H1 (cell line): ENCODE results near the gene ASGR2. TPM values are rescaled to one million over a fixed set of nuclear protein-coding genes. Genes with fewer than 3 reads are reported as not detected.

ENCODE experiments used
- CTCF ChIA-PET: fragments of 300-600 bp; sonication (Branson Sonifier 250); formaldehyde crosslinking; loops from one replicate; lab custom pipeline; 2021; ENCODE audit not compliant: partially characterized antibody; lab: Charles Lee
- POLR2A ChIA-PET: fragments of 300-600 bp; sonication (Branson Sonifier 250); formaldehyde crosslinking; loops from one replicate; lab custom pipeline; 2021; ENCODE audit warnings: inconsistent platforms; ENCODE audit not compliant: partially characterized antibody; lab: Charles Lee
- DNase-seq, 2 experiments: peaks; one replicate each; pipeline versions ENCODE4 v3.0.0 to v3.0.0-alpha.2; 2010 to 2022; ENCODE audit warnings: low spot score in 2 of 2, low read depth in 1 of 2, mixed read lengths in 1 of 2
- FAIRE-seq: peaks from 2 replicates; lab custom pipeline; 2011; peaks lifted over from hg19 to GRCh38; lab: Jason Lieb, UNC
- H2AFZ ChIP-seq: 2 replicates; pipeline ENCODE4 v1.8.1; 2012; ENCODE audit warnings: low read length, inconsistent platforms
- H2AK5ac ChIP-seq: 2 replicates; pipeline ENCODE4 v1.6.1; 2013; ENCODE audit warnings: low read depth, low read length
- H2BK120ac ChIP-seq: replicated peaks from 2 replicates; pipeline ENCODE3; 2013; ENCODE audit warnings: low read depth, low read length, inconsistent platforms
- H2BK12ac ChIP-seq: 2 replicates; pipeline ENCODE4 v1.6.1; 2013; ENCODE audit warnings: low read depth, low read length
- H2BK15ac ChIP-seq: 2 replicates; pipeline ENCODE4 v1.6.1; 2013; ENCODE audit warnings: low read length
- H2BK20ac ChIP-seq: 2 replicates; pipeline ENCODE4 v1.6.1; 2013; ENCODE audit warnings: low read length
- H2BK5ac ChIP-seq: 2 replicates; pipeline ENCODE4 v1.6.1; 2013; ENCODE audit warnings: low read depth, low read length
- H3K14ac ChIP-seq: 2 replicates; pipeline ENCODE4 v1.6.1; 2013; ENCODE audit warnings: inconsistent platforms; ENCODE audit not compliant: insufficient read length
- H3K18ac ChIP-seq: 2 replicates; pipeline ENCODE4 v1.6.1; 2013; ENCODE audit warnings: low read length; ENCODE audit errors: extremely low read depth
- H3K23ac ChIP-seq: 2 replicates; pipeline ENCODE4 v1.6.1; 2013; ENCODE audit warnings: inconsistent platforms; ENCODE audit not compliant: insufficient read length
- H3K23me2 ChIP-seq: 2 replicates; pipeline ENCODE4 v1.6.1; 2013; ENCODE audit warnings: low read depth, low read length
- H3K27ac ChIP-seq: 2 replicates; pipeline ENCODE4 v1.6.1; 2011; ENCODE audit warnings: low read depth, low read length, inconsistent platforms
- H3K27me3 ChIP-seq, 4 experiments: replicated peaks in 1 of 4; 1 replicate in 1 of 4; 2 replicates in 3 of 4; pipeline versions ENCODE4 v1.6.1 to v1.8.1; 2011 to 2013; ENCODE audit warnings: low read length in 3 of 4, mild to moderate bottlenecking in 3 of 4, inconsistent platforms in 2 of 4, mixed read lengths in 2 of 4, moderate library complexity in 1 of 4; ENCODE audit not compliant: control insufficient read depth in 3 of 4, insufficient read depth in 3 of 4; ENCODE audit errors: extremely low read depth in 1 of 4
- H3K36me3 ChIP-seq, 4 experiments: 2 replicates each; pipeline versions ENCODE4 v1.6.1 to v1.8.1; 2011 to 2013; ENCODE audit warnings: mild to moderate bottlenecking in 4 of 4, low read length in 3 of 4, moderate library complexity in 2 of 4, control low read depth in 1 of 4, inconsistent platforms in 1 of 4; ENCODE audit not compliant: insufficient read depth in 4 of 4, control insufficient read depth in 2 of 4
- H3K4ac ChIP-seq: replicated peaks from 2 replicates; pipeline ENCODE3; 2013; ENCODE audit warnings: low read length, low read depth, mixed read lengths, inconsistent platforms; ENCODE audit not compliant: insufficient read length
- H3K4me1 ChIP-seq, 4 experiments: replicated peaks in 1 of 4; 1 replicate in 1 of 4; 2 replicates in 3 of 4; pipeline versions ENCODE4 v1.6.1 to v1.8.1; 2011 to 2013; ENCODE audit warnings: low read length in 3 of 4, inconsistent platforms in 2 of 4, mixed read lengths in 1 of 4; ENCODE audit not compliant: insufficient read depth in 4 of 4, control insufficient read depth in 3 of 4
- H3K4me2 ChIP-seq, 2 experiments: 2 replicates each; pipeline versions ENCODE4 v1.6.1 to v1.8.1; 2011 to 2013; ENCODE audit warnings: low read depth in 2 of 2, low read length in 2 of 2, control low read depth in 1 of 2, inconsistent platforms in 1 of 2, mild to moderate bottlenecking in 1 of 2; ENCODE audit not compliant: insufficient read depth in 1 of 2
- H3K4me3 ChIP-seq, 4 experiments: fragments of 200-600, 300-600 bp in 1 of 4; sonication (generic), shearing (Covaris generic), sonication (Bioruptor Twin) in 1 of 4; 2 replicates each; pipeline versions ENCODE4 v1.5.1 to v1.8.1; 2011 to 2016; ENCODE audit warnings: low read length in 4 of 4, low read depth in 3 of 4, control low read depth in 2 of 4, inconsistent platforms in 2 of 4, mild to moderate bottlenecking in 2 of 4, mixed read lengths in 1 of 4, moderate library complexity in 1 of 4; ENCODE audit not compliant: insufficient read depth in 2 of 4; ENCODE audit errors: extremely low read depth in 1 of 4
- H3K56ac ChIP-seq: replicated peaks from 2 replicates; pipeline ENCODE3; 2013; ENCODE audit warnings: low read depth, mild to moderate bottlenecking, mixed read lengths, low read length, inconsistent platforms; ENCODE audit not compliant: insufficient read length
- H3K79me1 ChIP-seq: 2 replicates; pipeline ENCODE4 v1.6.1; 2013; ENCODE audit warnings: low read depth, low read length, control low read depth
- H3K79me2 ChIP-seq, 2 experiments: 2 replicates each; pipeline versions ENCODE4 v1.6.1 to v1.8.1; 2012 to 2013; ENCODE audit warnings: low read length in 2 of 2, mild to moderate bottlenecking in 2 of 2, inconsistent platforms in 1 of 2; ENCODE audit not compliant: insufficient read depth in 2 of 2, control insufficient read depth in 1 of 2
- H3K9ac ChIP-seq, 4 experiments: replicated peaks in 1 of 4; 1 replicate in 1 of 4; 2 replicates in 3 of 4; pipeline versions ENCODE4 v1.6.1 to v1.8.1; 2011 to 2013; ENCODE audit warnings: low read depth in 3 of 4, low read length in 3 of 4, control low read depth in 2 of 4, mild to moderate bottlenecking in 2 of 4, moderate library complexity in 2 of 4, inconsistent platforms in 1 of 4; ENCODE audit errors: extremely low read depth in 1 of 4
- H3K9me3 ChIP-seq, 2 experiments: 2 replicates each; pipeline versions ENCODE4 v1.6.1 to v1.8.1; 2012 to 2013; ENCODE audit warnings: mild to moderate bottlenecking in 2 of 2, moderate library complexity in 2 of 2, control low read depth in 1 of 2, inconsistent platforms in 1 of 2, low read depth in 1 of 2, low read length in 1 of 2, mixed read lengths in 1 of 2; ENCODE audit not compliant: insufficient read depth in 2 of 2
- H4K20me1 ChIP-seq, 2 experiments: replicated peaks in 1 of 2; 2 replicates each; pipeline versions ENCODE3 to v1.8.1; 2011 to 2013; ENCODE audit warnings: inconsistent platforms in 2 of 2, low read length in 2 of 2, mild to moderate bottlenecking in 1 of 2; ENCODE audit not compliant: insufficient read depth in 2 of 2, control insufficient read depth in 1 of 2
- H4K5ac ChIP-seq: 2 replicates; pipeline ENCODE4 v1.6.1; 2013; ENCODE audit warnings: low read length, low read depth, mixed read lengths, inconsistent platforms; ENCODE audit not compliant: insufficient read length
- H4K8ac ChIP-seq: 2 replicates; pipeline ENCODE4 v1.8.0; 2013; ENCODE audit warnings: mild to moderate bottlenecking, moderate library complexity, low read length, inconsistent platforms; ENCODE audit not compliant: insufficient read depth; ENCODE audit errors: extremely low read depth
- H4K91ac ChIP-seq: replicated peaks from 2 replicates; pipeline ENCODE3; 2013; ENCODE audit warnings: low read length, mixed read lengths, inconsistent platforms; ENCODE audit not compliant: insufficient read length
- CREB1 ChIP-seq: IDR thresholded peaks from 2 replicates; pipeline ENCODE4 v1.6.1; 2012; ENCODE audit warnings: inconsistent platforms
- WGBS, 2 experiments: shearing (Covaris generic) in 1 of 2; methylation state at CpG; one replicate each; pipeline versions ENCODE4 v1.1.6 to v1.1.7; 2013 to 2015; ENCODE audit warnings: low lambda C conversion rate in 2 of 2, mixed read lengths in 2 of 2, inconsistent platforms in 1 of 2, low coverage in 1 of 2, missing lambda C conversion rate in 1 of 2; ENCODE audit not compliant: insufficient replicate concordance in 2 of 2, insufficient coverage in 1 of 2, insufficient read length in 1 of 2; ENCODE audit errors: extremely low coverage in 1 of 2, missing lambda C conversion rate in 1 of 2; 5-methylcytosine and 5-hydroxymethylcytosine counted together
- polyA plus RNA-seq, 7 experiments: library from polyadenylated mRNA; depleted of rRNA in 3 of 7; stranded (reverse) in 5 of 7; unstranded in 2 of 7; fragments of >200 nt in 5 of 7; fragments of 200-250 nt in 2 of 7; gene quantifications; 1 replicate in 5 of 7; 2 replicates in 1 of 7; 4 replicates in 1 of 7; pipeline versions ENCODE4 v1.2.1 to v1.2.3, GENCODE V29; 2011 to 2013; ENCODE audit warnings: missing spikeins in 2 of 7, mixed read lengths in 2 of 7
- total RNA-seq: library from RNA; stranded (reverse); fragmentation: NEBNext Ultra II Directional; extraction: Animal tissue kit (Norgen Biotek cat#: 25700); gene quantifications from 2 replicates; pipeline ENCODE4 v1.2.1, GENCODE V29; 2021

The ASGR2 gene
- total and polyA plus RNA-seq, 2 of the 8 experiments (the other 6 are each of a cell fraction or from before 2014, with no cell fraction given): 0.91 TPM; not detected in 1

- no peaks in the 10 kb centered on the region for H3K79me1 ChIP-seq
- no peak overlapping the region for H3K27ac ChIP-seq
- H2AFZ ChIP-seq: no peak overlapping the region
- H2AK5ac ChIP-seq: no peak overlapping the region
- no peak overlapping the region for H2BK20ac ChIP-seq
- H3K23ac ChIP-seq: no peak overlapping the region
- no peak overlapping the region for H3K18ac ChIP-seq
- H3K79me2 ChIP-seq: no peaks in the 10 kb centered on the region
- H3K4ac ChIP-seq: no peak overlapping the region
- DNase-seq (no peak), FAIRE-seq (no peak)
- H3K56ac ChIP-seq: no peak overlapping the region
- H2BK5ac ChIP-seq: no peak overlapping the region
- no peak overlapping the region for H3K4me3 ChIP-seq
- TF ChIP-seq CREB1: no peak
- no peak overlapping the region for H2BK12ac ChIP-seq
- H4K91ac ChIP-seq: no peak overlapping the region
- CTCF ChIA-PET: interaction anchor here (0.7 to 17.7 kb wide), 9 partner anchors 9 to 227 kb away, joined by 3 to 434 read pairs (median 3); partner anchors contain the start of genes ASGR1 and SLC16A11
- POLR2A ChIA-PET: interaction anchor here (1.3 kb wide), 1 partner anchor 9 kb away, joined by 9 read pairs; no protein-coding TSS in a partner anchor
- no peak overlapping the region for H4K5ac ChIP-seq
- H3K4me2 ChIP-seq: no peak overlapping the region
- H3K9me3 ChIP-seq: no peaks in the 10 kb centered on the region
- no peaks in the 10 kb centered on the region for H3K27me3 ChIP-seq
- no peak overlapping the region for H2BK120ac ChIP-seq
- H3K23me2 ChIP-seq: no peaks in the 10 kb centered on the region
- WGBS, 2 experiments: 83% methylated on average over 10 of the region's 10 CpGs; no CpG with 5 or more reads in 1 of the 2 experiments
- H3K14ac ChIP-seq: no peak overlapping the region
- H4K8ac ChIP-seq: no peak overlapping the region
- H3K4me1 ChIP-seq: peaks cover 0 to 22% (median 7%) of the 10 kb centered on the region in 4 experiments; a peak in 6 of 7 replicates
- no peaks in the 10 kb centered on the region for H3K36me3 ChIP-seq
- H4K20me1 ChIP-seq: no peaks in the 10 kb centered on the region
- H2BK15ac ChIP-seq: no peak overlapping the region
- H3K9ac ChIP-seq: no peak overlapping the region
Measured at GRCh38 chr17:7141824-7142223, 27.2 kb upstream of the ASGR2 start.
